H1 (cell line): ENCODE data around the gene TMEM92. TPM values are rescaled to one million over a fixed set of nuclear protein-coding genes. Genes with fewer than 3 reads are reported as not detected.

Source experiments
- CTCF ChIA-PET: fragments of 300-600 bp; sonication (Branson Sonifier 250); formaldehyde crosslinking; loops from one replicate; lab custom pipeline; 2021; ENCODE audit not compliant: partially characterized antibody; lab: Charles Lee
- POLR2A ChIA-PET: fragments of 300-600 bp; sonication (Branson Sonifier 250); formaldehyde crosslinking; loops from one replicate; lab custom pipeline; 2021; ENCODE audit warnings: inconsistent platforms; ENCODE audit not compliant: partially characterized antibody; lab: Charles Lee
- DNase-seq, 2 experiments: peaks; one replicate each; pipeline versions ENCODE4 v3.0.0 to v3.0.0-alpha.2; 2010 to 2022; ENCODE audit warnings: low spot score in 2 of 2, low read depth in 1 of 2, mixed read lengths in 1 of 2
- FAIRE-seq: peaks from 2 replicates; lab custom pipeline; 2011; peaks lifted over from hg19 to GRCh38; lab: Jason Lieb, UNC
- H2AFZ ChIP-seq: 2 replicates; pipeline ENCODE4 v1.8.1; 2012; ENCODE audit warnings: low read length, inconsistent platforms
- H2AK5ac ChIP-seq: 2 replicates; pipeline ENCODE4 v1.6.1; 2013; ENCODE audit warnings: low read depth, low read length
- H2BK120ac ChIP-seq: replicated peaks from 2 replicates; pipeline ENCODE3; 2013; ENCODE audit warnings: low read depth, low read length, inconsistent platforms
- H2BK12ac ChIP-seq: 2 replicates; pipeline ENCODE4 v1.6.1; 2013; ENCODE audit warnings: low read depth, low read length
- H2BK15ac ChIP-seq: 2 replicates; pipeline ENCODE4 v1.6.1; 2013; ENCODE audit warnings: low read length
- H2BK20ac ChIP-seq: 2 replicates; pipeline ENCODE4 v1.6.1; 2013; ENCODE audit warnings: low read length
- H2BK5ac ChIP-seq: 2 replicates; pipeline ENCODE4 v1.6.1; 2013; ENCODE audit warnings: low read depth, low read length
- H3K14ac ChIP-seq: 2 replicates; pipeline ENCODE4 v1.6.1; 2013; ENCODE audit warnings: inconsistent platforms; ENCODE audit not compliant: insufficient read length
- H3K18ac ChIP-seq: 2 replicates; pipeline ENCODE4 v1.6.1; 2013; ENCODE audit warnings: low read length; ENCODE audit errors: extremely low read depth
- H3K23ac ChIP-seq: 2 replicates; pipeline ENCODE4 v1.6.1; 2013; ENCODE audit warnings: inconsistent platforms; ENCODE audit not compliant: insufficient read length
- H3K23me2 ChIP-seq: 2 replicates; pipeline ENCODE4 v1.6.1; 2013; ENCODE audit warnings: low read depth, low read length
- H3K27ac ChIP-seq: 2 replicates; pipeline ENCODE4 v1.6.1; 2011; ENCODE audit warnings: low read depth, low read length, inconsistent platforms
- H3K27me3 ChIP-seq, 4 experiments: replicated peaks in 1 of 4; 1 replicate in 1 of 4; 2 replicates in 3 of 4; pipeline versions ENCODE4 v1.6.1 to v1.8.1; 2011 to 2013; ENCODE audit warnings: low read length in 3 of 4, mild to moderate bottlenecking in 3 of 4, inconsistent platforms in 2 of 4, mixed read lengths in 2 of 4, moderate library complexity in 1 of 4; ENCODE audit not compliant: control insufficient read depth in 3 of 4, insufficient read depth in 3 of 4; ENCODE audit errors: extremely low read depth in 1 of 4
- H3K36me3 ChIP-seq, 4 experiments: 2 replicates each; pipeline versions ENCODE4 v1.6.1 to v1.8.1; 2011 to 2013; ENCODE audit warnings: mild to moderate bottlenecking in 4 of 4, low read length in 3 of 4, moderate library complexity in 2 of 4, control low read depth in 1 of 4, inconsistent platforms in 1 of 4; ENCODE audit not compliant: insufficient read depth in 4 of 4, control insufficient read depth in 2 of 4
- H3K4ac ChIP-seq: replicated peaks from 2 replicates; pipeline ENCODE3; 2013; ENCODE audit warnings: low read length, low read depth, mixed read lengths, inconsistent platforms; ENCODE audit not compliant: insufficient read length
- H3K4me1 ChIP-seq, 4 experiments: replicated peaks in 1 of 4; 1 replicate in 1 of 4; 2 replicates in 3 of 4; pipeline versions ENCODE4 v1.6.1 to v1.8.1; 2011 to 2013; ENCODE audit warnings: low read length in 3 of 4, inconsistent platforms in 2 of 4, mixed read lengths in 1 of 4; ENCODE audit not compliant: insufficient read depth in 4 of 4, control insufficient read depth in 3 of 4
- H3K4me2 ChIP-seq, 2 experiments: 2 replicates each; pipeline versions ENCODE4 v1.6.1 to v1.8.1; 2011 to 2013; ENCODE audit warnings: low read depth in 2 of 2, low read length in 2 of 2, control low read depth in 1 of 2, inconsistent platforms in 1 of 2, mild to moderate bottlenecking in 1 of 2; ENCODE audit not compliant: insufficient read depth in 1 of 2
- H3K4me3 ChIP-seq, 4 experiments: fragments of 200-600, 300-600 bp in 1 of 4; sonication (generic), shearing (Covaris generic), sonication (Bioruptor Twin) in 1 of 4; 2 replicates each; pipeline versions ENCODE4 v1.5.1 to v1.8.1; 2011 to 2016; ENCODE audit warnings: low read length in 4 of 4, low read depth in 3 of 4, control low read depth in 2 of 4, inconsistent platforms in 2 of 4, mild to moderate bottlenecking in 2 of 4, mixed read lengths in 1 of 4, moderate library complexity in 1 of 4; ENCODE audit not compliant: insufficient read depth in 2 of 4; ENCODE audit errors: extremely low read depth in 1 of 4
- H3K56ac ChIP-seq: replicated peaks from 2 replicates; pipeline ENCODE3; 2013; ENCODE audit warnings: low read depth, mild to moderate bottlenecking, mixed read lengths, low read length, inconsistent platforms; ENCODE audit not compliant: insufficient read length
- H3K79me1 ChIP-seq: 2 replicates; pipeline ENCODE4 v1.6.1; 2013; ENCODE audit warnings: low read depth, low read length, control low read depth
- H3K79me2 ChIP-seq, 2 experiments: 2 replicates each; pipeline versions ENCODE4 v1.6.1 to v1.8.1; 2012 to 2013; ENCODE audit warnings: low read length in 2 of 2, mild to moderate bottlenecking in 2 of 2, inconsistent platforms in 1 of 2; ENCODE audit not compliant: insufficient read depth in 2 of 2, control insufficient read depth in 1 of 2
- H3K9ac ChIP-seq, 4 experiments: replicated peaks in 1 of 4; 1 replicate in 1 of 4; 2 replicates in 3 of 4; pipeline versions ENCODE4 v1.6.1 to v1.8.1; 2011 to 2013; ENCODE audit warnings: low read depth in 3 of 4, low read length in 3 of 4, control low read depth in 2 of 4, mild to moderate bottlenecking in 2 of 4, moderate library complexity in 2 of 4, inconsistent platforms in 1 of 4; ENCODE audit errors: extremely low read depth in 1 of 4
- H3K9me3 ChIP-seq, 2 experiments: 2 replicates each; pipeline versions ENCODE4 v1.6.1 to v1.8.1; 2012 to 2013; ENCODE audit warnings: mild to moderate bottlenecking in 2 of 2, moderate library complexity in 2 of 2, control low read depth in 1 of 2, inconsistent platforms in 1 of 2, low read depth in 1 of 2, low read length in 1 of 2, mixed read lengths in 1 of 2; ENCODE audit not compliant: insufficient read depth in 2 of 2
- H4K20me1 ChIP-seq, 2 experiments: replicated peaks in 1 of 2; 2 replicates each; pipeline versions ENCODE3 to v1.8.1; 2011 to 2013; ENCODE audit warnings: inconsistent platforms in 2 of 2, low read length in 2 of 2, mild to moderate bottlenecking in 1 of 2; ENCODE audit not compliant: insufficient read depth in 2 of 2, control insufficient read depth in 1 of 2
- H4K5ac ChIP-seq: 2 replicates; pipeline ENCODE4 v1.6.1; 2013; ENCODE audit warnings: low read length, low read depth, mixed read lengths, inconsistent platforms; ENCODE audit not compliant: insufficient read length
- H4K8ac ChIP-seq: 2 replicates; pipeline ENCODE4 v1.8.0; 2013; ENCODE audit warnings: mild to moderate bottlenecking, moderate library complexity, low read length, inconsistent platforms; ENCODE audit not compliant: insufficient read depth; ENCODE audit errors: extremely low read depth
- H4K91ac ChIP-seq: replicated peaks from 2 replicates; pipeline ENCODE3; 2013; ENCODE audit warnings: low read length, mixed read lengths, inconsistent platforms; ENCODE audit not compliant: insufficient read length
- SRF ChIP-seq: IDR thresholded peaks from 2 replicates; pipeline ENCODE4 v1.6.1; 2011; ENCODE audit warnings: mild to moderate bottlenecking, low read depth, low read length, moderate library complexity
- WGBS, 2 experiments: shearing (Covaris generic) in 1 of 2; methylation state at CpG; one replicate each; pipeline versions ENCODE4 v1.1.6 to v1.1.7; 2013 to 2015; ENCODE audit warnings: low lambda C conversion rate in 2 of 2, mixed read lengths in 2 of 2, inconsistent platforms in 1 of 2, low coverage in 1 of 2, missing lambda C conversion rate in 1 of 2; ENCODE audit not compliant: insufficient replicate concordance in 2 of 2, insufficient coverage in 1 of 2, insufficient read length in 1 of 2; ENCODE audit errors: extremely low coverage in 1 of 2, missing lambda C conversion rate in 1 of 2; 5-methylcytosine and 5-hydroxymethylcytosine counted together
- polyA plus RNA-seq, 7 experiments: library from polyadenylated mRNA; depleted of rRNA in 3 of 7; stranded (reverse) in 5 of 7; unstranded in 2 of 7; fragments of >200 nt in 5 of 7; fragments of 200-250 nt in 2 of 7; gene quantifications; 1 replicate in 5 of 7; 2 replicates in 1 of 7; 4 replicates in 1 of 7; pipeline versions ENCODE4 v1.2.1 to v1.2.3, GENCODE V29; 2011 to 2013; ENCODE audit warnings: missing spikeins in 2 of 7, mixed read lengths in 2 of 7
- total RNA-seq: library from RNA; stranded (reverse); fragmentation: NEBNext Ultra II Directional; extraction: Animal tissue kit (Norgen Biotek cat#: 25700); gene quantifications from 2 replicates; pipeline ENCODE4 v1.2.1, GENCODE V29; 2021

TMEM92 gene
- total and polyA plus RNA-seq, 2 of the 8 experiments (the other 6 are each of a cell fraction or from before 2014, with no cell fraction given), result 11.9 to 24.8 TPM

DNA sequence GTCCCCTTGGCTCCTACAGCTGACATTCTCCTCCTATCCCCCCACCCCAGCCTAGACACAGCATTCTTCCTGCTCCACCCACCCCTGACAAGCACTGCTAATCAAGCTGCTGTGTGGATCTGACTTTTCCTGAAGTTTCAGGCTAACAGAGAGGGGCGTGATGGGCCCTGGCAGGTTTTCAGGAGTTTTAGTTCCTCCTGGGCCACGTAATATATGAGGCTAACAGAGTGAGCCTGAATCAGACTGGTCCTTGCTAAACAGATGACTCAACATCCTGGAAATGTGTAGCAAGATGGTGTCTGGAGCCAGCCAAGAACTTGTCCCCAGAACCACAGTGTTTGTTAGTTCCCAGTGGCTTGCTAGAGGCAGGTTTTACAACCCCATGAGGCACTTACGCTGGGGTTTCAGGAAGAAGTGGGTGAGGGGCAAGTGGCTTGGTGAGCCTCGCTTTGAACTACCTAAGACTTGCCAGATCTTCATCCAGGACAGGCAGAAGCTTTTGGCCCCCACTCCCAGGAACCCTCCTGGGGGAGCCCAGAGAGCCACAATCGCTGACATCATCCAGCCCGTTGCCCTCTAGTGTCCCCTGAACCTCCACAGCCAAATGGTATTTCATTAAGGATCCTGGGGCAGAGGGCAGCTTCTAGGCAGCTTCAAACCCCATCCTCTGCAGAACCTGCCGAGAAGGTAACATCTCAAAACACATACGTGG, 15.9 kb downstream of the TMEM92 start:
- Histone ChIP-seq H3K4me2 (no peak overlapping the region), H2AFZ (peak overlapping the region; percentile 88), H3K23me2 (no peaks in the 10 kb centered on the region), H2BK15ac (no peak overlapping the region), H2BK5ac (no peak overlapping the region; the same call in 1 of the 2 replicates), H3K9ac (no peak overlapping the region), H2BK12ac (peak overlapping the region; percentile 71; the same call in 1 of the 2 replicates), H3K79me1 (no peaks in the 10 kb centered on the region), H2BK20ac (peak overlapping the region; percentile 5; the same call in 1 of the 2 replicates), H2AK5ac (no peak overlapping the region), H3K4me1 (peaks cover 0 to 1% (median 0%) of the 10 kb centered on the region in 4 experiments; a peak in 2 of 7 replicates), H4K5ac (no peak overlapping the region), H3K4me3 (no peak overlapping the region), H4K20me1 (no peaks in the 10 kb centered on the region), H3K79me2 (no peaks in the 10 kb centered on the region), H2BK120ac (no peak overlapping the region), H3K14ac (no peak overlapping the region), H4K91ac (no peak overlapping the region), H3K27me3 (no peaks in the 10 kb centered on the region; a peak in 1 of 7 replicates), H4K8ac (peak overlapping the region; percentile 66; the same call in 1 of the 2 replicates), H3K9me3 (no peaks in the 10 kb centered on the region), H3K56ac (no peak overlapping the region), H3K36me3 (no peaks in the 10 kb centered on the region), H3K23ac (no peak overlapping the region), H3K18ac (no peak overlapping the region), H3K4ac (peak overlapping the region; percentile 44), H3K27ac (no peak overlapping the region)
- no peak for TF ChIP-seq SRF
- no peak for DNase-seq
- CTCF ChIA-PET, result interaction anchor here (0.6 to 41.5 kb wide), 11 partner anchors 7 to 196 kb away, joined by 3 to 1349 read pairs (median 4); partner anchors contain the start of genes COL1A1, SGCA and TMEM92
- no peak for FAIRE-seq
- POLR2A ChIA-PET, result interaction anchor here (0.6 to 1.5 kb wide), 3 partner anchors 77 to 104 kb away, joined by 3 read pairs; partner anchors contain the start of gene COL1A1
- WGBS, 2 experiments, result 79% methylated on average over 8 of the region's 8 CpGs; no CpG with 5 or more reads in 1 of the 2 experiments
